ACC112 (cell line): ENCODE measurements around the gene SLC25A38.
A peak's percentile ranks its signal among the peaks of the same experiment; 100 is the strongest.

Source experiments
- H2AFZ ChIP-seq: fragments of 200-600 bp; sonication (generic); one replicate; pipeline ENCODE4 v1.6.0; 2017; ENCODE audit warnings: antibody characterized with exemption, low read length; ENCODE audit not compliant: unreplicated experiment
- H3K27ac ChIP-seq: fragments of 200-600 bp; sonication (generic); 2 replicates; pipeline ENCODE4 v1.5.1; 2014; ENCODE audit warnings: low read depth, mild to moderate bottlenecking, antibody characterized with exemption, low read length, moderate library complexity
- H3K27me3 ChIP-seq: fragments of 200-600 bp; sonication (generic); 2 replicates; pipeline ENCODE4 v1.6.1; 2014; ENCODE audit warnings: mild to moderate bottlenecking, antibody characterized with exemption, low read length, moderate library complexity, mixed read lengths; ENCODE audit not compliant: insufficient read depth
- H3K36me3 ChIP-seq: fragments of 200-600 bp; sonication (generic); 2 replicates; pipeline ENCODE4 v1.6.1; 2016; ENCODE audit warnings: mild to moderate bottlenecking, antibody characterized with exemption, low read length, moderate library complexity, mixed read lengths; ENCODE audit not compliant: insufficient read depth
- H3K4me1 ChIP-seq: fragments of 200-600 bp; sonication (generic); one replicate; pipeline ENCODE4 v1.6.1; 2016; ENCODE audit warnings: low read length, mixed read lengths; ENCODE audit not compliant: insufficient read depth, unreplicated experiment, control insufficient read depth
- H3K4me3 ChIP-seq: fragments of 200-600 bp; sonication (generic); 2 replicates; pipeline ENCODE4 v1.5.1; 2014; ENCODE audit warnings: mild to moderate bottlenecking, low read depth, low read length
- H3K79me2 ChIP-seq: fragments of 200-600 bp; sonication (generic); one replicate; pipeline ENCODE4 v1.6.0; 2016; ENCODE audit warnings: low read length; ENCODE audit not compliant: control insufficient read depth, unreplicated experiment, insufficient read depth

The SLC25A38 gene

DNA sequence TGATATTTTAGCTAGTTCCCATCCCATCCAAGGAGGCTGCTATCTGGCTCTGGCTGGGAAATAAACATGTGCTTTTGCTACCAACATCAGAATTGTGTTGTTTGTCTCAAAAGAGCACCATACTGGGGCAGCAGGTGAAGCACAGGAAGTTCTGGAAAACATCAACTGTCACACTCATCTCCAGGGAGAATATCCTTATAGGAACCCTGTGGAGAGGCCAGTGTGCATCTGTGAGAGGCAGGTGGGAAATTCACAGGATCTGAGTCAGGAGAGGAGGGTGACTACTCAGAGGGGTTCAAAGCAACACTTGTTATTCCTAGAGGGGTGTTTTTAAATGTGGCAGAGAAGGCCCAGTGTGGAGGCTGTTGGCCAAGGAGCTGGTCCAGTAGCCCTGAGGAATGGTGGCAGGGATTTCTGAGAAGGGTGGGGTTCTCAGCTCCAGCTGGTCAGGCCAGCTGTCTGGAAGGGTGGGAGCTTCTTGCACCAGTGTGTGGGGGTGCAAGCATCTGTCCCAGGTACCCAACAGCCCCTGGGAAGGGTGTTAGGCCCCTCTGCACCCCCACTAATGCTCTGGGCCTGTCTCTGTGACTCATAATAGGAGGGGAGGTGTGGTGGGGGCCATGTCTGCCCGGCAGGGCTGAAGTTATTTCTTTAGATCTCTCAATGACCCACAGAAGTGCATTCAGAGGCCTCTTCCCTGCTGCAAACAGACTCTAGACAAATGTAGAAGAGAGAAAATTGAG, 52.0 kb downstream of the SLC25A38 start:
- Histone ChIP-seq H3K27me3 (no peaks in the 10 kb centered on the region), H3K79me2 (no peaks in the 10 kb centered on the region), H3K36me3 (no peaks in the 10 kb centered on the region), H3K27ac (no peak overlapping the region), H3K4me3 (no peak overlapping the region), H3K4me1 (peaks cover 23% of the 10 kb centered on the region), H2AFZ (peak overlapping the region; percentile 72)

DNA sequence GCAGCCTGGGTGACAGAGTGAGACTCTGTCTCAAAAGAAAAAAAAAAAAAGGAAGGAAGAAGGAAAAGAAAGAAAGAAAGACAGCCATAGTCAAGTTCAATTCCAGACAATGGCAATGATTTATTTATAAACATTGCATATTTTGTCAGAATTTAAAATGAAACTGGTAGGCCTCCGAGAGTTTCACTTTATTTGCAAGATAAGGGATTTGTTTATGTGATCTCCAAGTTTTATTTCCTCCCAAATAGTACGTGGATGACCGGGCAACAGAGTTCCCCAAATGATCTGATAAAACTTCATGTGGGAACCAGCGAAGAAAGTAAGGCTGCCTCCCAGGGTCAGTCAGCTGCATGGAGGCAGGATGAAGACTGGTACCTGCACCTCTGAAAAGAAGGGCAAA, 55.7 kb downstream of the SLC25A38 start:
- Histone ChIP-seq H3K4me3 (no peak overlapping the region), H3K27ac (no peak overlapping the region), H3K27me3 (no peaks in the 10 kb centered on the region), H3K79me2 (no peaks in the 10 kb centered on the region), H3K36me3 (no peaks in the 10 kb centered on the region), H3K4me1 (peaks cover 15% of the 10 kb centered on the region), H2AFZ (no peak overlapping the region)

DNA sequence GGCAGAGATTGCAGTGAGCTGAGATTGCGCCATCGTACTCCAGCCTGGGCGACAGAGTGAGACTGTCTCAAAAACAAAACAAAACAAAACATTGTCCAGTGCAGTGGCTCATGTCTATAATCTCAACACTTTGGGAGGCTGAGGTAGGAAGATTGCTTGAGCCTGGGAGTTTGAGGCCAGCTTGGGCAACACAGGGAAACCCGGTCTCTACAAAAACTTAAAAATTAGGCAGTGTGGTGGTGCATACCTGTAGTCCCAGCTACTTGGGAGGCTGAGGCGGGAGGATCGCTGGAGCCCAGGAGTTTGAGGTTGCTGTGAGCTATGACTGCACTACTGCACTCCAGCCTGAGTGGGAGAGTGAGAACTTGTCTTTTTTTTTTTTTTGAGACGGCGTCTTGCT, 57.1 kb downstream of the SLC25A38 start:
- Histone ChIP-seq H3K27ac (no peak overlapping the region), H3K27me3 (no peaks in the 10 kb centered on the region), H3K4me1 (peaks cover under 1% of the 10 kb centered on the region), H3K36me3 (no peaks in the 10 kb centered on the region), H2AFZ (no peak overlapping the region), H3K4me3 (no peak overlapping the region), H3K79me2 (no peaks in the 10 kb centered on the region)

DNA sequence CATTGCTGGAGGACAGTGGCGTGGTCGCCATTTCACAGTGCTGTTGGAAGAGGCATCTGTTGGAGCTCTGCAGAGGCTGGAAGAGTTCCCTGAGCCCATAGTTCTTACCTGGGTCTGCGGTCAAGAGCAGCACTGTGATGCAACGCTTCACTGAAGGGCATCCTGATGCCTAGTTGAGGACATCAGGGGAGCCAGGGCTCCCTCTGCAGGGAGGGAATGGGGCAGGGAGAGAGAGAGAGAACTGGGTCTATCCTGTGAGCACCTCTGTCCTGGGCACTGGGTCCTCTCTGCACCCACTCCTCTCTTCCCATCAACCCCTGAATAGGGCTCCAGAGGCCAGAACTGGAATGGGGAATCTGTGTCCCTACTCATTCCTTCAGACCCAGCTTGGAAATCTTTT, 60.4 kb downstream of the SLC25A38 start:
- Histone ChIP-seq H3K4me3 (no peak overlapping the region), H3K27me3 (no peaks in the 10 kb centered on the region), H3K36me3 (no peaks in the 10 kb centered on the region), H3K4me1 (no peaks in the 10 kb centered on the region), H3K27ac (no peak overlapping the region), H3K79me2 (no peaks in the 10 kb centered on the region), H2AFZ (no peak overlapping the region)

DNA sequence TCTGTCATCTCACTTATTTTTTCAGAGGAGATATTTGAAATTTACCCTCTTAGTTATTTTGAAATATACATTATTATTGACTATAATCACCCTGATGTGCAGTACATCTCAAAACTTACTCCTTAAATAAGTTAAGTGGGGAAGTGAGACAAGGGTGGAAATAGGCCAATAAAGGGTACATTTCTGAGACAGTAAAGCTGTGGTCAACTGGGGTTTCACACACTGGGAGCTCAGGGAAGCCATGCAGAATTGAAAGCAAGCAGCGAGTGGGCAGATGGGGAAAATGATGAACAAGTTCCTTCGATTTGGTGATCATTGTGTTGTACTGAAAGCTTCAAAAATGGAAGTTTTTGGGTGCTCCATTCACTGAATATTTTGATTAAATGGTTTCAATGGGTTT, 62.8 kb downstream of the SLC25A38 start:
- no peak overlapping the region for H3K4me3 ChIP-seq
- peaks cover 2% of the 10 kb centered on the region; the same call in 1 of the 2 replicates for H3K27me3 ChIP-seq
- no peaks in the 10 kb centered on the region for H3K36me3 ChIP-seq
- no peaks in the 10 kb centered on the region for H3K4me1 ChIP-seq
- H2AFZ ChIP-seq, result no peak overlapping the region
- H3K27ac ChIP-seq, result no peak overlapping the region
- no peaks in the 10 kb centered on the region for H3K79me2 ChIP-seq

DNA sequence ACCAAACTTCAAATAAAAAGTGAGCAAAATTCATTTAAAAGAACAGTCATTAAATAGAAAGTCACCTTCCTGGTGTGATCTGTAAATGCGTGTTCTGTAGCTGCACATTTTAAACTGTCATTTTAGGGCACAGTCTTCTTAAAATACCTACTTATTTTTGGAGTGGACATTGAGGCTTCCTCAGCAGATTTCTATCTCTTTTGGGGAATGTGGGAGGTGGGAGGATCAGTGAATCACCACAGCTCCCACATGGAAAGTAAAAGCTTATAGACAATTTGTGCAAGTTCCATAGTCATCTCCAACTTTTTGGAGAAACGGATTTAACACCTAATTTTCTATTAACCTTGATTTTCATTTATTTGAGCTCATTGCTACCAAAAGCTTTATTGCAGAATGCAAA, 63.3 kb downstream of the SLC25A38 start:
- H3K79me2 ChIP-seq, result no peaks in the 10 kb centered on the region
- H3K4me3 ChIP-seq, result no peak overlapping the region
- no peaks in the 10 kb centered on the region for H3K4me1 ChIP-seq
- H2AFZ ChIP-seq, result no peak overlapping the region
- H3K27ac ChIP-seq, result no peak overlapping the region
- H3K27me3 ChIP-seq, result peaks cover 4% of the 10 kb centered on the region; the same call in 1 of the 2 replicates
- no peaks in the 10 kb centered on the region for H3K36me3 ChIP-seq
